AG04449 (cell line): ENCODE results near the gene FAR1.

Source experiments
- CTCF ChIA-PET: fragments of 350-600 bp; formaldehyde crosslinking; extraction: SDS; loops from one replicate; lab custom pipeline; 2021; ENCODE audit warnings: antibody characterized with exemption; lab: Yijun Ruan, JAX
- POLR2A ChIA-PET: fragments of 400-600, 350-600 bp; formaldehyde crosslinking; extraction: SDS; loops from one replicate; lab custom pipeline; 2020; ENCODE audit warnings: antibody characterized with exemption, inconsistent platforms; lab: Yijun Ruan, JAX
- DNase-seq: peaks from one replicate; pipeline ENCODE4 v3.0.0-alpha.2; 2010; ENCODE audit warnings: low read depth, low spot score
- H3K4me3 ChIP-seq: 2 replicates; pipeline ENCODE4 v1.5.1; 2011; ENCODE audit warnings: low read depth, mild to moderate bottlenecking, control low read depth, low read length
- CTCF ChIP-seq: IDR thresholded peaks from one replicate; pipeline ENCODE4 v1.5.1; 2011; ENCODE audit warnings: mild to moderate bottlenecking, moderate library complexity, low read length, control low read depth, inconsistent platforms; ENCODE audit not compliant: insufficient read depth; ENCODE audit errors: missing control alignments

The FAR1 gene

GRCh38 chr11:13679768-13680167 lies 11.3 kb downstream of the FAR1 start:
- POLR2A ChIA-PET = no interaction called here
- no peak for DNase-seq
- no peak for TF ChIP-seq CTCF
- no peak overlapping the region for H3K4me3 ChIP-seq
- CTCF ChIA-PET = interaction anchor here (1.8 kb wide), 1 partner anchor 12 kb away, joined by 4 read pairs; no protein-coding TSS in a partner anchor

- CTCF ChIA-PET = interaction anchor here (1.8 kb wide), 1 partner anchor 13 kb away, joined by 4 read pairs; no protein-coding TSS in a partner anchor
- POLR2A ChIA-PET = no interaction called here
- no peak for TF ChIP-seq CTCF
- no peak for DNase-seq
- H3K4me3 ChIP-seq = no peak overlapping the region
These were observed 12.2 kb downstream of the FAR1 start for GRCh38 chr11:13680501-13681264.

DNA sequence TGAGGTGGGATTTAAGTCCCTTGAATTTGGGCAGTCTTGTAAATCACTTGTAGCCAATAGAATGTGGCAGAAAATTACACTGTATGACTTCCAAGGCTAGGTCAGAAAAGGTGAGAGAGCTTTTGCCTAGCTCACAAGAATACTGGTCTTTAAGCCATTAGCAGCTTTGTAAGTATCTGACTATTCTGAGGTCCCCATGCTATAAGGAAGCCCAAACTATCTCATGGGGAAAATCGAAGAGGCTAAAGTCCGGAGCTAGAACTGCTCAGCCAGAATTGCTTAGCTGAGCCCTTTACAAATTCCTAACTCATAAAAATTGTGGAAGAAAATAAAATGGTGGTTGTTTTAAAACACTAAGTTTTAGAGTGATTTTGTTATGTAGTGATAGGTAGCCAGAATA lies 13.0 kb downstream of the FAR1 start:
- ChIA-PET POLR2A (no interaction called here), CTCF (interaction anchor here (1.8 kb wide), 1 partner anchor 14 kb away, joined by 4 read pairs; no protein-coding TSS in a partner anchor)
- H3K4me3 ChIP-seq = no peak overlapping the region
- TF ChIP-seq CTCF = no peak
- DNase-seq = no peak

- no peak for DNase-seq
- CTCF ChIA-PET = no interaction called here
- POLR2A ChIA-PET = no interaction called here
These were observed 13.7 kb downstream of the FAR1 start for GRCh38 chr11:13682212-13682611.

DNA sequence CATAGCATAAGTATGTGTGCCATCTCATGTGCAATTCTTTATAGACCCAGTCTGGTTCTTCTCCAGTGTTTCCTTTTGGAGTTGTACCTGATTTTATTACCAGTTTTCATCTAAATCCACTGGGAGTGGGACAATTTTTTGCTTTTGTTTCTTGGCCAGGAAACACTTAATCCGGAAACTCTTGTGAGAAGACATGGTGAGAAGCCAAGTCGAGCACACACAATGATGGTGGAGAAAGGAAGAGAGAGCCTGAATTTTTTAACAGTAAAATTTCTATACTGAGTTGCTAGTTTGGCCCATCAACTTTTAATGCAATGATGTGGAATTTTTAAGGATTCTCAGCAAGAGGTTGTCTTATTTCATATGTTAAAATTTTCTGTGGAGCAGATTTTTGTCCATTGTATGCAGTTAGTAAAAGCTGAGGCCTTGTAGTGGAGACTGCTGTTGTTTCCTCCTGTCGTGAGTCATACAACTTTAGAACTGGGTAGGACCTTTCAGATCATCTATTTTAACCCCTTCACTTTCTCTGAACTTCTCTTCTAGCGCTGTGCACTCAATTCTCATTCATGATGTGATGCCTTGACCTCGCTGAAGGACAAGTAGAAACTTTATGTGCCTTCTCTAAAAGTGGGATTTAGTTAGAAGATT lies 17.1 kb downstream of the FAR1 start:
- no peak for TF ChIP-seq CTCF
- DNase-seq = no peak
- H3K4me3 ChIP-seq = no peak overlapping the region
- ChIA-PET POLR2A (no interaction called here), CTCF (no interaction called here)

More at GRCh38 chr11:13682212-13682611, 13.7 kb downstream of the FAR1 start:
- H3K4me3 ChIP-seq = no peak overlapping the region
- TF ChIP-seq CTCF = no peak

- no peak for DNase-seq
- CTCF ChIA-PET = interaction anchor here (0.8 kb wide), 1 partner anchor 12 kb away, joined by 3 read pairs; no protein-coding TSS in a partner anchor
- POLR2A ChIA-PET = no interaction called here
- H3K4me3 ChIP-seq = no peak overlapping the region
- TF ChIP-seq CTCF = no peak
These were observed 18.3 kb downstream of the FAR1 start for GRCh38 chr11:13686776-13687175.
